ENCODE results near the gene FOSL2. TPM values are rescaled to one million over a fixed set of nuclear protein-coding genes. Genes with fewer than 3 reads are reported as not detected.

FOSL2 gene
- total and polyA plus RNA-seq, 2 donors = 6.0 to 37.1 TPM

- WGBS = 81% methylated on average over 8 of the region's 8 CpGs
- no peaks in the 10 kb centered on the region for H3K36me3 ChIP-seq (ENCODE audit: control insufficient read depth in 2 of 2, insufficient read depth in 2 of 2, low read length in 1 of 2)
- H3K27me3 ChIP-seq (ENCODE audit: control insufficient read depth in 2 of 2, insufficient read depth in 1 of 2, low read length in 1 of 2) = no peaks in the 10 kb centered on the region
- H3K9me3 ChIP-seq (ENCODE audit: control insufficient read depth in 2 of 2, insufficient read depth in 1 of 2, low read length in 1 of 2) = peaks cover 0 to 7% of the 10 kb centered on the region in 2 donors
- no peak for DNase-seq (ENCODE audit: low read depth in 6 of 9, low spot score in 9 of 9)
- H3K4me1 ChIP-seq (ENCODE audit: control insufficient read depth in 2 of 2, insufficient read depth in 2 of 2, low read length in 2 of 2) = peaks cover 0 to 9% of the 10 kb centered on the region in 2 donors
- H3K4me3 ChIP-seq (ENCODE audit: low read length in 2 of 2) = no peak overlapping the region
- H3K27ac ChIP-seq (ENCODE audit: low read depth in 1 of 2, low read length in 1 of 2) = no peak overlapping the region
Measured at GRCh38 chr2:28433935-28434599, 41.4 kb downstream of the FOSL2 start.

- WGBS = 89% methylated on average over 5 of the region's 5 CpGs
- DNase-seq (ENCODE audit: low read depth in 6 of 9, low spot score in 9 of 9) = no peak
- no peaks in the 10 kb centered on the region for H3K36me3 ChIP-seq (ENCODE audit: control insufficient read depth in 2 of 2, insufficient read depth in 2 of 2, low read length in 1 of 2)
- H3K4me1 ChIP-seq (ENCODE audit: control insufficient read depth in 2 of 2, insufficient read depth in 2 of 2, low read length in 2 of 2) = peaks cover 0 to 9% of the 10 kb centered on the region in 2 donors
- no peaks in the 10 kb centered on the region for H3K27me3 ChIP-seq (ENCODE audit: control insufficient read depth in 2 of 2, insufficient read depth in 1 of 2, low read length in 1 of 2)
- peaks cover 0 to 7% of the 10 kb centered on the region in 2 donors for H3K9me3 ChIP-seq (ENCODE audit: control insufficient read depth in 2 of 2, insufficient read depth in 1 of 2, low read length in 1 of 2)
- no peak overlapping the region for H3K4me3 ChIP-seq (ENCODE audit: low read length in 2 of 2)
- no peak overlapping the region for H3K27ac ChIP-seq (ENCODE audit: low read depth in 1 of 2, low read length in 1 of 2)
Measured at GRCh38 chr2:28434600-28434989, 41.9 kb downstream of the FOSL2 start.

DNA sequence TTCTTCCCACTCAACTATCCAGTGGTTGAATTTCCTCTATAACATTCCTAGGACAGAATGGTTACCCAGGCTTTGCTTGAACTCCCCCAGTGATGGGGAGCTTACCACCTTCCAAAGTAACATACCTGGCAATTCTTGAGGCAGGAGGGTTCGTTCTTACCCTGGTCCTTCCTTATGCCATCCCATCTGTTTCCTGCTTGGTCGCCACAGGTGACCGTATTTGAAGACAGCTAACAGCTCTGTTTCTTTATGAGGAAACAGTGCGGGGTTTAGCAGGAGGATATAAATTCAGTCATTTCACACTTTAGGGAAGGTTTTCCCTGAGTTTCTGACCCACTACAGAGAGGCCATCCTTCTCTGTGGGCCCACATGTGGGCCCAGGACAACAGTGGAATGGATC, 42.6 kb downstream of the FOSL2 start:
- peaks cover 0 to 7% of the 10 kb centered on the region in 2 donors for H3K9me3 ChIP-seq (ENCODE audit: control insufficient read depth in 2 of 2, insufficient read depth in 1 of 2, low read length in 1 of 2)
- peaks cover 0 to 9% of the 10 kb centered on the region in 2 donors for H3K4me1 ChIP-seq (ENCODE audit: control insufficient read depth in 2 of 2, insufficient read depth in 2 of 2, low read length in 2 of 2)
- H3K27me3 ChIP-seq (ENCODE audit: control insufficient read depth in 2 of 2, insufficient read depth in 1 of 2, low read length in 1 of 2) = no peaks in the 10 kb centered on the region
- H3K36me3 ChIP-seq (ENCODE audit: control insufficient read depth in 2 of 2, insufficient read depth in 2 of 2, low read length in 1 of 2) = no peaks in the 10 kb centered on the region
- DNase-seq (ENCODE audit: low read depth in 6 of 9, low spot score in 9 of 9) = no peak
- H3K27ac ChIP-seq (ENCODE audit: low read depth in 1 of 2, low read length in 1 of 2) = no peak overlapping the region
- 27% methylated on average over 4 of the region's 4 CpGs for WGBS
- H3K4me3 ChIP-seq (ENCODE audit: low read length in 2 of 2) = no peak overlapping the region

GRCh38 chr2:28435814-28436351, 43.2 kb downstream of the FOSL2 start:
- Histone ChIP-seq H3K27me3 (ENCODE audit: control insufficient read depth in 2 of 2, insufficient read depth in 1 of 2, low read length in 1 of 2) (no peaks in the 10 kb centered on the region), H3K27ac (ENCODE audit: low read depth in 1 of 2, low read length in 1 of 2) (no peak overlapping the region), H3K4me1 (ENCODE audit: control insufficient read depth in 2 of 2, insufficient read depth in 2 of 2, low read length in 2 of 2) (peaks cover 0 to 4% of the 10 kb centered on the region in 2 donors), H3K4me3 (ENCODE audit: low read length in 2 of 2) (no peak overlapping the region), H3K36me3 (ENCODE audit: control insufficient read depth in 2 of 2, insufficient read depth in 2 of 2, low read length in 1 of 2) (no peaks in the 10 kb centered on the region), H3K9me3 (ENCODE audit: control insufficient read depth in 2 of 2, insufficient read depth in 1 of 2, low read length in 1 of 2) (peaks cover 0 to 7% of the 10 kb centered on the region in 2 donors)
- no peak for DNase-seq (ENCODE audit: low read depth in 6 of 9, low spot score in 9 of 9)
- 95% methylated on average over 4 of the region's 4 CpGs for WGBS

DNA sequence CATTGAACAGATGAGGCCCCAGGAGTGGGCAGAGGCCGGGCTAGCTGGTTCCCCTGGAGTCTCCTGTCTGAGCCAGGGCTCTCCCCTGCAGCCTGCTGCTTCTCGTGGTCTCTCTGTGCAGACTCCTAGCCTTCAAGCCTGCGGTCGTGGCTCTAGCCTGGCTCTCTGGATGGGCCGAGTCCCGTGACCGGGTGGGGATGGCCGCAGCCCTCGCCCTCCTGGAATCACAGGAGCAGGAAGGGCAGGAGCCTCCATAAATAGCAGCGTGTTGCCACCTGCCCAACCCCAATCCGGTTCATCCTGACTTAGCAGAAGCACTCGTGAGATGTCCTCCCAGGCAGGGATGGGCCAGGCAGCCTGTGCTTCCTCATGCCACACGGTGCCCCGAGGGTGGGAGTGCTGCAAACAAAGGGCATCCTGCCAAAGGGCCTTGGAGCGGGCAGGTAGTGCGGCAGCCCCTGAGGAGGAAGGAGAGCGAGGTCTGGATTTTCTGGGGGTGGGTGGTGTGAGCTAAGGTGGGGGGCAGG, 43.9 kb downstream of the FOSL2 start:
- no peaks in the 10 kb centered on the region for H3K36me3 ChIP-seq (ENCODE audit: control insufficient read depth in 2 of 2, insufficient read depth in 2 of 2, low read length in 1 of 2)
- no peak for DNase-seq (ENCODE audit: low read depth in 6 of 9, low spot score in 9 of 9)
- WGBS = 78% methylated on average over 17 of the region's 17 CpGs
- H3K27ac ChIP-seq (ENCODE audit: low read depth in 1 of 2, low read length in 1 of 2) = no peak overlapping the region
- no peak overlapping the region for H3K4me3 ChIP-seq (ENCODE audit: low read length in 2 of 2)
- peaks cover 0 to 7% of the 10 kb centered on the region in 2 donors for H3K9me3 ChIP-seq (ENCODE audit: control insufficient read depth in 2 of 2, insufficient read depth in 1 of 2, low read length in 1 of 2)
- H3K4me1 ChIP-seq (ENCODE audit: control insufficient read depth in 2 of 2, insufficient read depth in 2 of 2, low read length in 2 of 2) = no peaks in the 10 kb centered on the region
- no peaks in the 10 kb centered on the region for H3K27me3 ChIP-seq (ENCODE audit: control insufficient read depth in 2 of 2, insufficient read depth in 1 of 2, low read length in 1 of 2)

- H3K27ac ChIP-seq (ENCODE audit: low read depth in 1 of 2, low read length in 1 of 2) = no peak overlapping the region
- H3K36me3 ChIP-seq (ENCODE audit: control insufficient read depth in 2 of 2, insufficient read depth in 2 of 2, low read length in 1 of 2) = no peaks in the 10 kb centered on the region
- no peak for DNase-seq (ENCODE audit: low read depth in 6 of 9, low spot score in 9 of 9)
- no peaks in the 10 kb centered on the region for H3K4me1 ChIP-seq (ENCODE audit: control insufficient read depth in 2 of 2, insufficient read depth in 2 of 2, low read length in 2 of 2)
- H3K27me3 ChIP-seq (ENCODE audit: control insufficient read depth in 2 of 2, insufficient read depth in 1 of 2, low read length in 1 of 2) = no peaks in the 10 kb centered on the region
- H3K4me3 ChIP-seq (ENCODE audit: low read length in 2 of 2) = no peak overlapping the region
- H3K9me3 ChIP-seq (ENCODE audit: control insufficient read depth in 2 of 2, insufficient read depth in 1 of 2, low read length in 1 of 2) = peaks cover 0 to 7% of the 10 kb centered on the region in 2 donors
- WGBS = 97% methylated on average over 18 of the region's 18 CpGs
Measured at GRCh38 chr2:28437149-28437835, 44.6 kb downstream of the FOSL2 start.

DNA sequence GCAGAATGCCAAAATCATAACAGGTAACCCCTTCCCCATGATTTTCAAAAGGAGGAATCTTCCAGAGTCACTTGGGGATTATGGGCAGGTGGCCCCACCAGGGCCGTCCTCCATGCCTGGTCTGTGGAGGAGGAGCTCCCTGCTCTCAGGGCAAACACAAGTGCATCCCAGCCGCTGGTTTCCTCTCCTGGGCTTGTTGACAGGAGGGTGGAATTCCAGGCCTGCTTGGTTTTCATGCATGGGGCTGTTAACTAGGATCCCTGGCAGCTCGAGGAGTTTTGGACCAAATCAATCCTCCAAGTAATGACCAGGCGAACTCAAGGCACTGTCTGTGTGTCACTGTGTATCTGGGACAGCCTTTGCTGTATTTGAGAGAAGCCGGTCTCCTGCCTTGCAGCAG, 45.3 kb downstream of the FOSL2 start:
- DNase-seq (ENCODE audit: low read depth in 6 of 9, low spot score in 9 of 9) = no peak
- H3K4me1 ChIP-seq (ENCODE audit: control insufficient read depth in 2 of 2, insufficient read depth in 2 of 2, low read length in 2 of 2) = no peaks in the 10 kb centered on the region
- 97% methylated on average over 5 of the region's 5 CpGs for WGBS

GRCh38 chr2:28438532-28439063, 45.9 kb downstream of the FOSL2 start:
- Histone ChIP-seq H3K27ac (ENCODE audit: low read depth in 1 of 2, low read length in 1 of 2) (no peak overlapping the region), H3K36me3 (ENCODE audit: control insufficient read depth in 2 of 2, insufficient read depth in 2 of 2, low read length in 1 of 2) (no peaks in the 10 kb centered on the region)

More for the DNA sequence above, 45.3 kb downstream of the FOSL2 start:
- H3K4me3 ChIP-seq (ENCODE audit: low read length in 2 of 2) = no peak overlapping the region
- no peak overlapping the region for H3K27ac ChIP-seq (ENCODE audit: low read depth in 1 of 2, low read length in 1 of 2)
- no peaks in the 10 kb centered on the region for H3K36me3 ChIP-seq (ENCODE audit: control insufficient read depth in 2 of 2, insufficient read depth in 2 of 2, low read length in 1 of 2)
- no peaks in the 10 kb centered on the region for H3K27me3 ChIP-seq (ENCODE audit: control insufficient read depth in 2 of 2, insufficient read depth in 1 of 2, low read length in 1 of 2)
- peaks cover 0 to 7% of the 10 kb centered on the region in 2 donors for H3K9me3 ChIP-seq (ENCODE audit: control insufficient read depth in 2 of 2, insufficient read depth in 1 of 2, low read length in 1 of 2)

GRCh38 chr2:28439127-28439526, 46.5 kb downstream of the FOSL2 start:
- Histone ChIP-seq H3K36me3 (ENCODE audit: control insufficient read depth in 2 of 2, insufficient read depth in 2 of 2, low read length in 1 of 2) (no peaks in the 10 kb centered on the region), H3K9me3 (ENCODE audit: control insufficient read depth in 2 of 2, insufficient read depth in 1 of 2, low read length in 1 of 2) (peaks cover 0 to under 1% of the 10 kb centered on the region in 2 donors), H3K4me1 (ENCODE audit: control insufficient read depth in 2 of 2, insufficient read depth in 2 of 2, low read length in 2 of 2) (no peaks in the 10 kb centered on the region), H3K27ac (ENCODE audit: low read depth in 1 of 2, low read length in 1 of 2) (no peak overlapping the region), H3K27me3 (ENCODE audit: control insufficient read depth in 2 of 2, insufficient read depth in 1 of 2, low read length in 1 of 2) (no peaks in the 10 kb centered on the region), H3K4me3 (ENCODE audit: low read length in 2 of 2) (no peak overlapping the region)
- no peak for DNase-seq (ENCODE audit: low read depth in 6 of 9, low spot score in 9 of 9)
- 96% methylated on average over 5 of the region's 5 CpGs for WGBS

More at GRCh38 chr2:28438532-28439063, 45.9 kb downstream of the FOSL2 start:
- Histone ChIP-seq H3K4me1 (ENCODE audit: control insufficient read depth in 2 of 2, insufficient read depth in 2 of 2, low read length in 2 of 2) (no peaks in the 10 kb centered on the region), H3K27me3 (ENCODE audit: control insufficient read depth in 2 of 2, insufficient read depth in 1 of 2, low read length in 1 of 2) (no peaks in the 10 kb centered on the region), H3K9me3 (ENCODE audit: control insufficient read depth in 2 of 2, insufficient read depth in 1 of 2, low read length in 1 of 2) (peaks cover 0 to 4% of the 10 kb centered on the region in 2 donors), H3K4me3 (ENCODE audit: low read length in 2 of 2) (no peak overlapping the region)
- DNase-seq (ENCODE audit: low read depth in 6 of 9, low spot score in 9 of 9) = no peak
- 91% methylated on average over 13 of the region's 13 CpGs for WGBS

Measured in thymus (tissue), 11 donors.